NCI-H146 (cell line): ENCODE data around the gene ACVR1.

Experiments used
- DNase-seq: peaks from one replicate; lab custom pipeline; 2025; lab: John Stamatoyannopoulos, UW

The ACVR1 gene

GRCh38 chr2:157876066-157876785 lies at the start of gene ACVR1:
TSS of gene ACVR1 (minus strand) at chr2:157876330. CDS start at chr2:157799493, 76,837 bp downstream.
- DNase-seq, result peak; percentile 94

- no peak for DNase-seq
These were observed 48.9 kb upstream of the ACVR1 start for GRCh38 chr2:157925071-157925470.

- DNase-seq, result no peak
These were observed 47.6 kb upstream of the ACVR1 start for GRCh38 chr2:157923598-157924217.

GRCh38 chr2:157922815-157923214 lies 46.7 kb upstream of the ACVR1 start:
- DNase-seq, result no peak

GRCh38 chr2:157922336-157922735 lies 46.2 kb upstream of the ACVR1 start:
- no peak for DNase-seq

GRCh38 chr2:157920736-157921135 lies 44.6 kb upstream of the ACVR1 start:
- no peak for DNase-seq

- DNase-seq, result no peak
These were observed 43.1 kb upstream of the ACVR1 start for GRCh38 chr2:157919181-157919580.

- no peak for DNase-seq
These were observed 42.2 kb upstream of the ACVR1 start for GRCh38 chr2:157918319-157918718.

- DNase-seq, result peak; percentile 10
These were observed 35.6 kb upstream of the ACVR1 start for GRCh38 chr2:157911750-157912149.

- DNase-seq, result no peak
These were observed 35.1 kb upstream of the ACVR1 start for GRCh38 chr2:157911246-157911645.

- DNase-seq, result no peak
These were observed 29.0 kb upstream of the ACVR1 start for GRCh38 chr2:157905092-157905491.

GRCh38 chr2:157903626-157904025 lies 27.5 kb upstream of the ACVR1 start:
- no peak for DNase-seq

GRCh38 chr2:157903151-157903550 lies 27.0 kb upstream of the ACVR1 start:
- DNase-seq, result no peak

GRCh38 chr2:157902692-157903091 lies 26.6 kb upstream of the ACVR1 start:
- DNase-seq, result no peak

- DNase-seq, result no peak
These were observed 25.2 kb upstream of the ACVR1 start for GRCh38 chr2:157901325-157901724.

- DNase-seq, result no peak
These were observed 24.6 kb upstream of the ACVR1 start for GRCh38 chr2:157900684-157901083.

- no peak for DNase-seq
These were observed 24.1 kb upstream of the ACVR1 start for GRCh38 chr2:157900203-157900602.

GRCh38 chr2:157899125-157899839 lies 23.2 kb upstream of the ACVR1 start:
- DNase-seq, result no peak

- DNase-seq, result no peak
These were observed 22.5 kb upstream of the ACVR1 start for GRCh38 chr2:157898591-157898996.

GRCh38 chr2:157897106-157897971 lies 21.2 kb upstream of the ACVR1 start:
- no peak for DNase-seq

- no peak for DNase-seq
These were observed 19.4 kb upstream of the ACVR1 start for GRCh38 chr2:157895531-157895930.
